Mammary epithelial cell (primary cell): ENCODE results near the gene BOD1L1.

Experiments
- EZH2 ChIP-seq: IDR thresholded peaks from 2 replicates; pipeline ENCODE4 v1.6.1; 2012; ENCODE audit warnings: low read length, inconsistent platforms, borderline replicate concordance
- TF ChIP-seq, protein P1 (sequence below), 2 donors: IDR thresholded peaks in 1 of 2; conservative IDR thresholded peaks in 1 of 2; 2 replicates each; pipeline ENCODE4 v1.5.1; 2011 to 2012; ENCODE audit warnings: inconsistent platforms in 2 of 2, low read length in 2 of 2, mild to moderate bottlenecking in 2 of 2, control low read depth in 1 of 2, low read depth in 1 of 2; ENCODE audit not compliant: insufficient read depth in 1 of 2; ENCODE audit errors: extremely low read depth in 1 of 2

DNA sequence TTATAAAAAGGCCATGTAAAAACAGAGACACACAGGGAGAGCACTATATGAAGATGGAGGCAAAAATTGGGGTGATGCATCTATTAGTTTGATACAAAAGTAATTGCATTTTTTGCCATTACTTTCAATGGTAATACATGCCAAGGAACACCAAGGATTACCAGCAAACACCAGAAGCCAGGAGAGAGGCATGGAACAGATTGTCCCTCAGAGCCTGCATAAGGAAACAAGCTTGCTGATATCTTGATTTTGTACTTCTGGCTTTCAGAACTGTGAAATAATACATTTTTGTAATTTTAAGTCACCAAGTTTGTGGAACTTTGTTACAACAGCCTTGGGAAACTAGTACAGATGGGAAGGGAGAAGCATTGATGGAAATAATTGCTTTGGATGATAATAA, 45.6 kb upstream of the BOD1L1 start:
- TF ChIP-seq, protein P1, sequence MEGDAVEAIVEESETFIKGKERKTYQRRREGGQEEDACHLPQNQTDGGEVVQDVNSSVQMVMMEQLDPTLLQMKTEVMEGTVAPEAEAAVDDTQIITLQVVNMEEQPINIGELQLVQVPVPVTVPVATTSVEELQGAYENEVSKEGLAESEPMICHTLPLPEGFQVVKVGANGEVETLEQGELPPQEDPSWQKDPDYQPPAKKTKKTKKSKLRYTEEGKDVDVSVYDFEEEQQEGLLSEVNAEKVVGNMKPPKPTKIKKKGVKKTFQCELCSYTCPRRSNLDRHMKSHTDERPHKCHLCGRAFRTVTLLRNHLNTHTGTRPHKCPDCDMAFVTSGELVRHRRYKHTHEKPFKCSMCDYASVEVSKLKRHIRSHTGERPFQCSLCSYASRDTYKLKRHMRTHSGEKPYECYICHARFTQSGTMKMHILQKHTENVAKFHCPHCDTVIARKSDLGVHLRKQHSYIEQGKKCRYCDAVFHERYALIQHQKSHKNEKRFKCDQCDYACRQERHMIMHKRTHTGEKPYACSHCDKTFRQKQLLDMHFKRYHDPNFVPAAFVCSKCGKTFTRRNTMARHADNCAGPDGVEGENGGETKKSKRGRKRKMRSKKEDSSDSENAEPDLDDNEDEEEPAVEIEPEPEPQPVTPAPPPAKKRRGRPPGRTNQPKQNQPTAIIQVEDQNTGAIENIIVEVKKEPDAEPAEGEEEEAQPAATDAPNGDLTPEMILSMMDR (conservative IDR thresholded peaks at IDR 0.05 in 1 of 2, IDR thresholded peaks at IDR 0.05 in 1 of 2; ENCODE audit: extremely low read depth in 1 of 2, insufficient read depth in 1 of 2, low read depth in 1 of 2, low read length in 2 of 2): no peak
- TF ChIP-seq EZH2: no peak
